Occipital lobe (tissue), 2 donors: ENCODE results near the gene EGFR. TPM values are rescaled to one million over a fixed set of nuclear protein-coding genes. Genes with fewer than 3 reads are reported as not detected.
A peak's percentile ranks its signal among the peaks of the same experiment; 100 is the strongest.

Source experiments
- DNase-seq: peaks from one replicate; lab custom pipeline; 2025; lab: John Stamatoyannopoulos, UW
- total RNA-seq: library from RNA; depleted of rRNA; stranded (reverse); fragments of >200 nt; gene quantifications from one replicate; pipeline ENCODE4 v1.2.3, GENCODE V29; 2014

The EGFR gene
- total RNA-seq, 1 donor from 2014 or later: 9.4 TPM

DNA sequence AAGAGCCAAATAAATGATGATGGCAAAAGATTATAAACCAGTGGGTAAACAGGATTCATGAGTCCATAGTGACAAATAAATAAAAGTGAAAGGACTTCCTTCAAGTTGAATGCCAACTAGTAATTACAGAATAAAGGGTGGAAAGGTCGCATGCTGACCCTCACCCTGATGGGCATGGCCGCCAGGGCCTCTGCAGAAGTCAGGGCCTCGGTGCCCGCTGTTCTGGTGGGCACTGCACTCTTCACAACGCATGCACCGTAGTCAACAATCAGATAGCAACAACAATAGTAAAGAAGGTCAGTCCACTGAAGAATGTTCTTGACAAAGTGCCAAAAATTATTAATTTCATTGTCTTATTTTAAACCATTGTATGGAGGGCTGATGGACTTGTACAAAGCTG lies 223.1 kb downstream of the EGFR start:
- DNase-seq: no peak

DNA sequence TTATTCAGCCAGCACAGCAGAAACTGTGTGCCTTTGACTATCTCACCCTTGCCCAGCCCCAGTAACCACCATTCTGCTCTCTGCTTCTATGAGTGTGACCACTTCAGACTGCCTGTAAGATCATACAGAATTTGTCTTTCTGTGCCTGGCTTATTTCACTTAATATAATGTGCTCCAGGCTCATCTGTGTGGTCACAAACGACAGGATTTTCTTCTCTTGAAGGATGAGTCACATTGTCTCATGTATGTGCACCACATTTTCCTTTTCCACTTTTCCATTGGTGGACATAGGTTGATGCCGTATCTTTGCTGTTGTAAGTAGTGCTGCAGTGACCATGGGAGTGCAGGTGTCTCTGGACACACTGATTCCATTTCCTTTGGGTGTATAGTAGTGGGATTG lies 223.8 kb downstream of the EGFR start:
- no peak for DNase-seq

DNA sequence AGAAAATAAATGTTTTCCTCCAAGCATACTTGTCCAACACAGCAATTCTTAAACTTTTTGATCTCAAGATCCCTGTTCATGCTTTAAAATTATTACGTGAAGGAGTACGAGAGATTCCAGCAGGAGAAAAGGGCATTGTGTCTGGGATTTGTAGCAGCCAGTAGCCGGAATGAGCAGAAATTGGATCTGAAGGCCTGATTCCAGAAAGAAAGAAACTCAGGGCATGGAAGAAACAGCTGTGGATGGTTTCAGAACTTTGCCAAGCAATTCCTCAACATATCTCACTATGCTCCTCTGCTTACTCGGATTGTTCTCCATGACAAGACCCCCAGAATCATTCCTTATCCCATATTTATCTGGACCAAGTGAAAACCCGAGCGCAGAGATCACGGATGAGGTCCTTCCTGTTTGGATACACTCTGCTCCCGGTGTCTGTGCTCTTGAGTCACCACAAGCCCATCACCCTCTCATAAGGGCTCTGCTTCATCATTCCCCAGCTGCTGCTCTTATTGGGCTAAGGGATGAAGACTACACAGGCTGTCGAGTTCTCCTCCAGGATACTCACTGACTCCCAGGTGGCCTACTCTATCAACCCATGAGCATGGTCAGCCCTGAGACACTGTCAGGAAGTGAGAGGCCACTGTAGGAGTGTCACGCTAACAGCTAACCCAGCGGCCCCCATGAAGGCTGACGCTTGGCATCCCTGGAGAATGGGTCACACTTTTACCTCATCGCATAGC lies 225.4 kb downstream of the EGFR start:
- DNase-seq: no peak

DNA sequence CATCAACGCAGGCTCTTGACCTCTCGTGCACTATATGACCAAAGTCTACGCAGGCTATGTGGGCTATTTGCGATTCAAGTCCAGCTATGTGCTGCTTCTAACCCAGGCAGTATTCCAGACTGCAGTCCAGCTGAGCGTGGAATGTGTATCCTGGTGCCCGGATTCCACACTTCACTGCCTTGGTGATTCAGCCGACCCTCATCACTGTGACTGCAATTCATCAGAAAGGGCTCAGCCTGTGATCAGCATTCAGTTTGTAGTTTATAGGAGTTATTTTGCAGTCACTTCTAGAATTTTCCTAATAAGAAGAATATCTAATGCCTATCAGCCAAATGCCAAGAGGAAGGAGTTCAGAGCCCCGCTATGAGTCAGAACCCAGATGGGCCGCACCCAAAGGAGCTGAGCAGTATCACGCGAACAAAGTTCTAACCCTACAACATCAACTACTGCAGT lies 226.5 kb downstream of the EGFR start:
- no peak for DNase-seq

DNA sequence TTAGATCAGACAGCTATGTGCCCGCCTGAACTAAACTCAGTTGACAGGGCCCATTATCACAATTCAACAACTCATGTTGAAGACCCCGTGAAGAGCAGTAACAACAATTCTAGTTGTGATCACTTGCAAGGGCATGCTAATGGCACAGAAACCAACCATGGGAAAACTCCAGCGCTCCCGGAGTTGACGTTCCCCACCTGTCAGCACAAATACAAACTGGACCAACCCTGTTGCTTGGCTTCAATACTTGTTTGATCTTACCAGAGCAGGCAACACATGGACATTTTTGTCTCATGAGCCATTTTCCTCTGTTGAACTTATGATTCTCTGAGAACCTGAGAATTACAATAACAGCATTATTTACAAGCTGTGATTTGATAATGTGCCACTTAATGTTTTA lies 227.4 kb downstream of the EGFR start:
- no peak for DNase-seq

DNA sequence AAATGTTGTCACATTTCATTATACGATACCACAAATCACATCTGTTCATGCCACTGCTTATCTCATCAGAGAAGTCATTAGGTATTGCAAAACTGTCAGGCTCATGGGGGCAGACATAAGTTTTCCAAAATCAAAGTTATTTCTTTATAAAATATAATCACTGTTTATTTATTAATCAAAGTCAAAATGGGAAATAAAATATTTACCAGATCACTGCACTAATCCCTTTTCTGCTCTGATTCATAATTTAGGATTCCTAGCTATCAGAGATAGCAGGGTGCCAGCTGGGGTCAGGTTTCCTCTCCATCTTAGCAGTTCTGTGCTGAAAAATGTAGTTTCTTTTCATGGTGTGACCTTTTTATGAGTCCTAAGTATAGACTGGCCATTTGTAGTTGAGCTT lies 228.6 kb downstream of the EGFR start:
- DNase-seq: no peak

DNA sequence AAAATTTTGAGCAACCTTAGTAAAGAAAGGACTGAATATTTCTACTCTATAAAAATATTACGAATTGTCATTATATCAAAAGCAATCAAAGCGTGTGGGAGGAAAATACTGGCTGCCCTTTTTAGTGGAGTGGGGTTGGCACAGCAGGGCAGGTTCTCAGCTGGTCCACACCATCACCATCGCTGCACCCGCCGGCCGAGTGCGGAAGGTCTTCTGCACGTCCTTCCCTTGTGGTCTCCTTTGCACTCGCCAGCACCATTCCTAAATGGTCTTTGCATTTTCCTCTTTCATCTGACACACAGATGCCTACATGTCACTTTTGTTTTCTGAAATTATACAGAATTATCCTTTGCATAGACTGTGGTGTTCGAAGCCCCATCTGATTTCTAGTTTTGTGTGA lies 229.7 kb downstream of the EGFR start:
- DNase-seq: no peak

DNA sequence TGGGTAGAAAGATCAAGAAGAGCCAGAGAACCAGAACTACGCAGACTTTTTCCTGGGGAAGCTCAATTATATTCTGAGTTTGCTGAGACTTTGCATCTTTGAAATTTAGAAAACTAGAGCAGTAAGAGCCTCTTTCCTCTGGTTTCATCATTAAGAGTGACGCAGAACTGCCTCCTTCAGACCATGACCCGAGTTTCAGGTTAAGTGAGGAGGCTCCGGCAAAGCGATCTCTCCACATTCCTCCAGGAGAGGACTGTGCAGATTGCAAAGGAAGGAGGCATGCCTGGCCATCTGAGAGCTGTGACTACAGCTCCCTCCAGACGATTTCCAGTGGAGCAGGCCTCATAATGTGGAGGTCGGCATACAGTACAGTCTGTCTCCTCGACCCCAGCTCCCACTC lies 230.5 kb downstream of the EGFR start:
- DNase-seq: no peak

DNA sequence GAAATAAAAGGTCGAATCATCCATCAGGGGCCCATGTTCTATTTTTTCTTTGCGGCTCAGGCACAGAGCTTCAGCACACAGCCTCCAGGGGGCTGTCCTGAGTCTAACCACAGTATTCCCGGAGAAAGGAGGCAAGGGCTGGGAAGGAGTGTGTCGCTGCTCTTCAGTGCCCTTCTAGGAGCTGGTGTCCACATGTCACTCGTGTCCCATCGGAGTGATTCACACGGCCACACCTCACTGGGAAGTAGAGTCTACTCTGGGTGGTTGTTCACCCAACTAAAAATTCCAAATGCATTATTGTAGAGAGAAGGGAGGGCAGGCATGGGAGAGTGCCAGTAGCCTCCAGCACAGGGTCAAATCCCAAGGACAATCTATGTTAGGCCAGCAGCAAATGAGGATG lies 231.5 kb downstream of the EGFR start:
- no peak for DNase-seq

DNA sequence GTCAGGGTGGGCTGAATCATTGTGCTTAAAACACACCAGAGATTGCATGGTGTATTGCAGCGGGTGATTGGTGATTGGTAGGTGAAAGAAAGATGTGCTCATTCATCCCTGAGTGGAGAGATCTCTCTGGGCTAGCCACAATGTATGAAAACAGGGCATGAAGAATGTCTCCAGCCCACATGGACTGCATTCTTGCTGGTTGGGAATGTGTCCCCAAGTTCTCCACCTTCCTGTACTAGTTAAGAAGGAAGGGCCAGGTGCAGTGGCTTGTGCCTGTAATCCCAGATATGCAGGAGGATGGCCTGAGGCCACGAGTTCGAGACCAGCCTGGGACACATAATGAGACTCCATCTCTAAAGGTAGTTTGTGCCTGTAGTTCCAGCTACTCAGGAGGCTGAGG lies 232.5 kb downstream of the EGFR start:
- DNase-seq: no peak

DNA sequence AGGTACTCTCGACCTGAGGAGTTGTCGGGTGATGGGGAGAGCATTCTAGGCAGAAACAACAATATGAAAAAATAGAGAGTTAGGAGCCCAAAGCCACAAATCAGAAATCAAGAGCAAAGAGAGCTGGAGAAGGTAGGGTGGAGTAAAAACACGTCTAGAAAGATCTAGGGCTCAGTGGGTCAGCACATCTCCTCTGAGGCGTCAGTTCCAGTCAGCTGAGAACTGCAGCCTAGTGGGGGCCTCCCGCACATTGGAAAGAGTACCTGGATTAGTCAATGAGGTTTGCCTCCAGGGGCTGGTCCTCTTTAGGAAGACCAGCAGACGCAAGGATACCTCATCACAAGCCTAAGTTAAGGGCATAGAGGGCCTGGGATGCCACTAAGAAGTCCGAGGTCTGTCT lies 233.1 kb downstream of the EGFR start:
- DNase-seq: no peak

DNA sequence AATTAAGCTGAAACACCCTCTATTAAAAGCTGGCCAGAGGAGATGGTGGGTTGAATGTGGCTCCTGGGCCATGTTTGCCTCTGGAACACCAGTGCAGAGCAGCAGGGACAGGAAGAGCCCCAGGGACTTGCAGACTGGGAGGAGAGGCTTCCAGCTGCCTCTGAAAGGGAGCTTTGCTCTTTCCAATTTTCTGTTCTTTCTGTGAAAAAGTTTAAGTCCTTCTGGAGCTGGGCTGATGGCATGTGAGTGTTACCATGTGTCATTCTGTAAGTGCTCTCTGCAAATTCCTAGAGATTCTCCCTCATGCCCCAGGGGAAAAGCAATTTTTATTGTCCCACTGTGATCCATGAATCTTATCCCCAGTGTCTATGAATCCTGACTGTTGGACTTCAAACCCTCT lies 233.6 kb downstream of the EGFR start:
- no peak for DNase-seq

DNA sequence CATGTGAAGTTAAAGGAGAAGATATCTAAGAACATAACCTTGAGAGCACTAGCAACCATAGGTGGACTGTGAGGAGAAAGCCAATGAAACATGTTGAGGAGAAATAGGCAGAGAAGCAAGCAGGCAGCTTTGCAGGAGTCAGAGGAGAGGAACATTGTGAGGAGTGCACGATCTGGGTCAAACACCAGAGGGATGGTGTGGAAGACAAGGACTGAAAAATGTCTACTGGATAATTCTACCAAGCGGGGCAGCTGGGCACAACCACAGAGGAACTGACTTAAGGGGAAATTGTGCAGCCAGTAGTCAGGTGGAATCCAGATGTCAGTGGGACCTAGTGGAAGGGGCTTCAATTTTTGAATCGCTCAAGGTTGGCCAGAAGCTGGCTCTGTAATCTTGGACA lies 234.4 kb downstream of the EGFR start:
- no peak for DNase-seq

DNA sequence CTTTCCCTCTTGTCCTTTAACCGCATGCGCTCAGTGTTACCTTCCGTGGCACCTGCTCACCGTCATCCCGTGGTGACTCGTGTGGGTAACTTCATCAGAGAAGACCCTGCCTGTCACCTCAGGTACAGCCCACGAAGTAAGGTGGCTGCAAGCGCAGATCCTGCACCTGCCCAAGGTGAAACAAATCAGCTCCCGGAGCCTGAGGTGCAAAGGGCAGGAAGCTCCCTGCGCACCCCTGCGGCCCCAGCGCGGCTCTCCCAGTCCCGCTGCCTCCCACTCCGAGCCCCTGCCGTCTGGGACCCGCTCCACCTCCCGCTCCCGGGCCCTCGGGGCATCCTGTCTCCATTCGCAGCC lies 235.4 kb downstream of the EGFR start:
- DNase-seq: no peak

DNA sequence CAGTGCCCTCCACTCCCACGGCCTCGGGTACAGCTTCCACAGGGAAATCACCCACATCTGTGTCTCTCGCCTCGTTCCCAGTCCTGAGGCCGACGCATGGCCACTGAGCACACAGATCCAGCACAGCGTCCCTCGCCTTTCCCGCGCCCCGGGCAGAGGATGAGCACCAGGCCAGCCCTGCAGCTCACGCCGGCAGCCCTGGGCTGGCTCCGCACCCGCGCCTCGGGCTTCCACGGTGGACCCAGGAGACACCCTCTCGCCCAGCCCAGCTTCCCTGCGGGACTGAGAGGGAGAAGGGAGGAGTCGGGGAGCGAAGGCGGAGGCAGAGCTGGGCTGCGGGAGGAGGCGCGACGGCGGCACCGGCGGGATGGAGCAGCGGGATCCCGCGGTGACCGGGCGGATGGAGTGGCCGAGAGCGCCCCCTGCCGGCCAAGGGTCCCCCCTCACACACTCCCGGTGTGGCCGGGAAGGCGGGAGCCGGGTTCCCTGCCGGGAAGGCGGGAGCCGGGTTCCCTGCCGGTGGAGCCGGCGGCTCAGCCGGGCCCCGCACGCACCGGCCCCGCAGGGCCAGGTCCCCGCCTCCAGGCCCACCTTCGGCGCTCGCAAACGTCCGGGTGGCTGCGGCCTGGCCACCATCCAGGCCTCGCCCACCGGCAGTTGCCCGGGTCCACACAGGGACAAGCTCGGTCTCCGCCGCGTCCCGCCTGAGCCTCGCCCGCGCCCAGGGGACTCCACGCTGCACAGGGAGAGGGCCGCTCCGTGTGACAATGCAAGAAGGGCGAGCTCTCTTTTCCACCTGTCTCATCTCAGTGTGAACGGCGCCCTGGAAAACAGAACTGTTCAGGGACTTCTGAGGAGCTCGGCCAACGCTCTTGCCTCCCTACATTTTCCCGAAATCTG lies 236.0 kb downstream of the EGFR start:
- peak; percentile 72 for DNase-seq

DNA sequence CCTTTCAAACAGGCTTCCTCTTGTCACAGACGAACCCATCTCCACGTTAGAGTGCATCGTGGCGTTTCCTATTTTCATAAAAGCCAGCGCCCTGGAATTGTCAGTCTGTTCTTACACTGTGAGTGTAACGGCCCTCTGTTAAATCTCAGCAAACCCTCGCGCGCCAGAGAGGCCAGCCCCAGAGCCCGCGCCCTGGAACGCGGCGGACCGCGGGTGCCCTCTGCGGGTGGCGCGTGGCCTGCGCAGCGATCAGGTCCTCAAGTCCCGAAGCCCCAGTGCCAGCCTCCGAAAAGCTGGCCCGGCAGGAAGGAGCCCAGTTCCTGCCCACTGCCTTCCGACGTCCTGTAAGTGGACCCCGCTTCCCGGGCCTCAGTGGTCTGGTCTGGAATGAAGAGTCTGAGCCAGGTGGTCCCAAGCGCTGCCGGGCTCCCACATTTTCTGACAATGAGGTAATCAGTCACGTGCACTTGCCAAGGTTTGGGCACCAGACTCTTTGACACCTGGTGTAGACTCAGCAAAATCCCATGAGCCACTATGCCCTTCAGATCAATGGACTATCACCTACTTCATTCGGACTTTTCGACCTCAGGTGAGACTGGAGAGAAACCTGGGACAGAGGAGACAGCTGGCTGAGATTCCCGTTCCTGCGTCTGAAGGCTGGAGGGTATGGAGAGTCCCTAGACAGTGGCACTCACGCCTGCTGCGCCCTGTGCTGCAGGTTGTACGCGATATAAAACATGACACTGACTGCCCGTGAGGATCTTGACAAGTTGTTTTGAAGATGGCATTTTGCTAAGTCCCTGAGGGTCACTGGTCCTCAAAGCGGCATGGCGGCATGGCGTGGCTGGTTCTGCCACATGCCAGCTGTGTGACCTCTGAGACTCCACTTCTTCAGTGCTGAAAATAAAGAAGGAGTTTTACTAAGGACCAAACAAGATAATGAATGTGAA lies 237.0 kb downstream of the EGFR start:
- peak; percentile 74 for DNase-seq

DNA sequence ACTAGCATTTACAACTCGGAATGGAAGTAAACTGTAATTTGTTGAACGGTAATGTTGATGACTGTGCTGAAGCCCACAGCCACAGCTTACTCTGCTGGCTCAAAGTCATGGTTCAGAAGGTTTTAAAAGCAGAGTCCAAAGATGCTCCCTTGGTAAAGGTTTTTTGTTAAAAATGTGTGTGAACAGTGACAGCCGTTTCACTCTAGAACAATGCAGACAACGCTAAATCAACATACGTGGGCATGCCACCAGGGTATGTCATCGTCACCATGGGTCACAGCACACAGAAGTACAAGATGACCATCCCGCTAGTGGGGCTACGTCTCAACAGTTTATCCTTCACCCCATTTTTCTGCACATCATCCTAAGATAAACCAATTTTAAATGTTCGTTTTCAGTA lies 239.8 kb downstream of the EGFR start:
- no peak for DNase-seq

DNA sequence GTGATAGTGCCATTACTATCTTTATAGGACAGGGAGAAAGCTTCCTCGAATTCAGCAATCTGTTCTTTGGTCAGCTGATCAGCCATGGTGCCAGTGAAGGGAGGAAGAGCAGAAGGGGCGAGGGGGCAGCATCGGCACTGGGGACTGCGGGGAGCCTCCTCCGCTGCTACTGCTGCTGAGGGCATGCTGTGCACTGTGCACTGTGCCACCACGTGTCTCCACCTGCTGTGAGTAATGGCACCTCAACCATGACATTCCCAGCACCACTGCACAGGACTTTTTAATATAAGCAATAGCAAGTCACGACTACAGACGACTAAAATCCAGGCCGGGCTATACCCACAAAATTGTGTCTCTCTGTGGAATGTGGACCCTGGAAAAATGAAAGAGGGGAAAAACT lies 241.4 kb downstream of the EGFR start:
- no peak for DNase-seq

DNA sequence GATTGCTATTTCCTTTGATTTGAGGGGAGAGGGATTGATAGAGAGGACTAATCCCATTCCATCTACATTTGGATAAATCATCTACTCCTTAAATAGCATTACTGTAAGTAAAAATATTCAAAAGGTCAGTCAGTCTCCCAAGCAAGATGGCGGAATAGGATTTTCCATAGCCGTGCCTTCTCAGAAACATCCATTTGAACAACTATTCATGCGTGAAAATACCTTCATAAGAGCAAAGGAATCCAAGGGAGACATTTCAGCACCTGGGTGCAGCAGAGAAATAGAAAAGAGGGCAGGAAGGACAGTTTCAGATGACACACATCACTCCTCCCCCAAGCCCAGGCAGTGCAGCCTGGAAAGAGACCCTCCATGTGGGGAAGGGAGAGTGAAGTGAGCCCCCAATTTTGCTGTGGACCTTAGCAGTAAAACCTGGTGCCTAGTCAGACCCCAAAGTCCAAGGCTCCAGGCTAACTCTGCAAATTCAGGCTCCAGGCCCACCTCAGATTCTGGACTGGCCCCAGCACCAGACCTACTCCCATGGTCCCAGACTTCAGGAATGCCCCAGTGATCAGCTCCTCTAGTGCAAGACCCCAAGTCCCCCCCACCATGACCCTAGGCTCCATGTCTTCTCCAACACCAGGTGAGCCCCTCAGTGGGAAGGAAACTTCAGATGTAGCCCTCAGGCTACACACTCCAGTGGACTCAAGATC lies 242.0 kb downstream of the EGFR start:
- DNase-seq: no peak
